HCT116 (cell line): Measurements from ENCODE around the gene FAM81A. TPM values are rescaled to one million over a fixed set of nuclear protein-coding genes. Genes with fewer than 3 reads are reported as not detected.
A peak's percentile ranks its signal among the peaks of the same experiment; 100 is the strongest.

Source experiments
- ATAC-seq: fragments of 200-7000 bp; cut with Tn5 transposase; 2 replicates; pipeline ENCODE4 v1.9.1; 2020; ENCODE audit warnings: mild to moderate bottlenecking, moderate library complexity
- BruUV-seq: library from RNA; stranded (reverse); fragments of 400-500 nt; replicated peaks from 2 replicates; lab custom pipeline; 2021; lab: Mats Ljungman, UMichigan
- CTCF ChIA-PET: fragments of 300-600 bp; sonication (Branson Sonifier 250); formaldehyde crosslinking; loops from one replicate; lab custom pipeline; 2021; ENCODE audit warnings: antibody characterized with exemption; lab: Charles Lee
- POLR2A ChIA-PET: fragments of 300-600, 350-600 bp; sonication (Branson Sonifier 250); formaldehyde crosslinking; loops from one replicate; lab custom pipeline; 2021; ENCODE audit warnings: antibody characterized with exemption; lab: Charles Lee
- RAD21 ChIA-PET, 2 experiments: fragments of 300-600 bp; sonication (Branson Sonifier 250); formaldehyde crosslinking; loops; one replicate each; lab custom pipeline; 2023; ENCODE audit warnings: low total read pairs in 2 of 2; ENCODE audit not compliant: uncharacterized antibody in 2 of 2, unreplicated experiment in 2 of 2, low non-redundant PET in 1 of 2; lab: Charles Lee
- DNase-seq: peaks from one replicate; pipeline ENCODE4 v3.0.0-alpha.2; 2010; ENCODE audit warnings: low read depth, low spot score
- H2AFZ ChIP-seq: fragments of 200-600 bp; shearing (Covaris generic), sonication (generic); 2 replicates; pipeline ENCODE4 v1.6.1; 2017; ENCODE audit warnings: low read depth, mixed run types, mixed read lengths, antibody characterized with exemption, low read length; ENCODE audit not compliant: poor library complexity, severe bottlenecking
- H3K27ac ChIP-seq: 2 replicates; pipeline ENCODE4 v1.5.1; 2012; ENCODE audit warnings: low read depth, low read length
- H3K27me3 ChIP-seq: fragments of 200-600 bp; sonication (generic); 2 replicates; pipeline ENCODE4 v1.6.1; 2016; ENCODE audit warnings: mixed run types, low read length, mixed read lengths; ENCODE audit not compliant: insufficient read depth
- H3K36me3 ChIP-seq, 2 experiments: fragments of 200-500 bp in 1 of 2; fragments of 200-600 bp in 1 of 2; sonication (Bioruptor generic) in 1 of 2; sonication (generic) in 1 of 2; 2 replicates each; pipeline versions ENCODE4 v1.5.1 to v1.6.1; 2014 to 2016; ENCODE audit warnings: low read length in 2 of 2, inconsistent platforms in 1 of 2, mixed read lengths in 1 of 2, mixed run types in 1 of 2; ENCODE audit not compliant: insufficient read depth in 2 of 2, control insufficient read depth in 1 of 2
- H3K4me1 ChIP-seq, 2 experiments: fragments of 200-600 bp in 1 of 2; sonication (generic) in 1 of 2; 2 replicates each; pipeline versions ENCODE4 v1.5.1 to v1.6.1; 2012 to 2017; ENCODE audit warnings: low read length in 2 of 2, inconsistent platforms in 1 of 2, mild to moderate bottlenecking in 1 of 2, mixed read lengths in 1 of 2, mixed run types in 1 of 2, moderate library complexity in 1 of 2; ENCODE audit not compliant: insufficient read depth in 2 of 2, control insufficient read depth in 1 of 2
- H3K4me2 ChIP-seq: fragments of 200-600 bp; sonication (generic); 2 replicates; pipeline ENCODE4 v1.6.1; 2017; ENCODE audit warnings: mixed run types, low read length, mixed read lengths
- H3K4me3 ChIP-seq, 2 experiments: fragments of 200-600 bp in 1 of 2; sonication (generic) in 1 of 2; replicated peaks in 1 of 2; 2 replicates each; pipeline ENCODE4 v1.5.1; 2011 to 2016; ENCODE audit warnings: low read length in 2 of 2, control low read depth in 1 of 2, low read depth in 1 of 2, mild to moderate bottlenecking in 1 of 2, mixed read lengths in 1 of 2, mixed run types in 1 of 2
- H3K79me2 ChIP-seq: fragments of 200-600 bp; sonication (generic); 2 replicates; pipeline ENCODE4 v1.6.1; 2017; ENCODE audit warnings: mild to moderate bottlenecking, mixed run types, low read length, moderate library complexity, mixed read lengths; ENCODE audit not compliant: insufficient read depth
- H3K9ac ChIP-seq: fragments of 200-600 bp; sonication (generic); 2 replicates; pipeline ENCODE4 v1.6.1; 2016; ENCODE audit warnings: low read length, mixed read lengths
- H3K9me2 ChIP-seq: fragments of 200-600 bp; sonication (generic), shearing (Covaris generic); 2 replicates; pipeline ENCODE4 v1.6.1; 2017; ENCODE audit warnings: mixed run types, mild to moderate bottlenecking, moderate library complexity; ENCODE audit not compliant: insufficient read depth
- H3K9me3 ChIP-seq, 2 experiments: fragments of 200-500 bp in 1 of 2; fragments of 200-600 bp in 1 of 2; sonication (Bioruptor generic) in 1 of 2; sonication (generic) in 1 of 2; 2 replicates each; pipeline ENCODE4 v1.6.1; 2014 to 2017; ENCODE audit warnings: low read length in 2 of 2, mixed read lengths in 2 of 2, inconsistent platforms in 1 of 2, low read depth in 1 of 2, mild to moderate bottlenecking in 1 of 2, mixed run types in 1 of 2, moderate library complexity in 1 of 2; ENCODE audit not compliant: control insufficient read depth in 1 of 2, insufficient read depth in 1 of 2
- H4K20me1 ChIP-seq: fragments of 200-600 bp; sonication (generic), shearing (Covaris generic); 2 replicates; pipeline ENCODE4 v1.6.1; 2017; ENCODE audit warnings: mixed run types, mild to moderate bottlenecking, moderate library complexity; ENCODE audit not compliant: insufficient read depth
- CBX3 ChIP-seq: IDR thresholded peaks from 2 replicates; pipeline ENCODE4 v1.6.1; 2012; ENCODE audit warnings: low read depth
- MAX ChIP-seq: IDR thresholded peaks from 2 replicates; pipeline ENCODE4 v1.6.1; 2012
- RAD21 ChIP-seq: IDR thresholded peaks from 2 replicates; pipeline ENCODE4 v1.6.1; 2012; ENCODE audit warnings: low read depth, mild to moderate bottlenecking
- SP1 ChIP-seq: IDR thresholded peaks from 2 replicates; pipeline ENCODE4 v1.6.1; 2012; ENCODE audit warnings: low read depth
- TCF7L2 ChIP-seq: IDR thresholded peaks from 2 replicates; pipeline ENCODE4 v1.7.0; 2011; ENCODE audit warnings: borderline replicate concordance, inconsistent platforms; ENCODE audit not compliant: insufficient read depth, insufficient read length; ENCODE audit errors: extremely low read depth
- intact Hi-C: fragments of 100-400 bp; cut with micrococcal nuclease; formaldehyde crosslinking; loops from 2 replicates; pipeline ENCODE4 v1.10.0; 2022
- total RNA-seq: library from RNA; stranded (reverse); gene quantifications from one replicate; pipeline ENCODE4 v1.2.1, GENCODE V29; 2021; ENCODE audit not compliant: unreplicated experiment
- TF ChIP-seq, protein P1 (sequence below): IDR thresholded peaks from 2 replicates; pipeline ENCODE4 v1.6.1; 2012; ENCODE audit warnings: low read depth
- TF ChIP-seq, protein P2 (sequence below), 3 experiments: fragments of 200-600 bp in 1 of 3; sonication (generic) in 1 of 3; IDR thresholded peaks in 2 of 3; conservative IDR thresholded peaks in 1 of 3; 2 replicates each; pipeline ENCODE4 v1.5.1; 2012 to 2017; ENCODE audit warnings: low read depth in 2 of 3, low read length in 2 of 3, antibody characterized with exemption in 1 of 3, borderline replicate concordance in 1 of 3, control low read depth in 1 of 3, mild to moderate bottlenecking in 1 of 3, mixed read lengths in 1 of 3, mixed run types in 1 of 3, moderate library complexity in 1 of 3; ENCODE audit not compliant: insufficient read depth in 1 of 3

The FAM81A gene
- total RNA-seq, 1 experiment from 2014 or later = 6.6 TPM

- TF ChIP-seq, protein P1, sequence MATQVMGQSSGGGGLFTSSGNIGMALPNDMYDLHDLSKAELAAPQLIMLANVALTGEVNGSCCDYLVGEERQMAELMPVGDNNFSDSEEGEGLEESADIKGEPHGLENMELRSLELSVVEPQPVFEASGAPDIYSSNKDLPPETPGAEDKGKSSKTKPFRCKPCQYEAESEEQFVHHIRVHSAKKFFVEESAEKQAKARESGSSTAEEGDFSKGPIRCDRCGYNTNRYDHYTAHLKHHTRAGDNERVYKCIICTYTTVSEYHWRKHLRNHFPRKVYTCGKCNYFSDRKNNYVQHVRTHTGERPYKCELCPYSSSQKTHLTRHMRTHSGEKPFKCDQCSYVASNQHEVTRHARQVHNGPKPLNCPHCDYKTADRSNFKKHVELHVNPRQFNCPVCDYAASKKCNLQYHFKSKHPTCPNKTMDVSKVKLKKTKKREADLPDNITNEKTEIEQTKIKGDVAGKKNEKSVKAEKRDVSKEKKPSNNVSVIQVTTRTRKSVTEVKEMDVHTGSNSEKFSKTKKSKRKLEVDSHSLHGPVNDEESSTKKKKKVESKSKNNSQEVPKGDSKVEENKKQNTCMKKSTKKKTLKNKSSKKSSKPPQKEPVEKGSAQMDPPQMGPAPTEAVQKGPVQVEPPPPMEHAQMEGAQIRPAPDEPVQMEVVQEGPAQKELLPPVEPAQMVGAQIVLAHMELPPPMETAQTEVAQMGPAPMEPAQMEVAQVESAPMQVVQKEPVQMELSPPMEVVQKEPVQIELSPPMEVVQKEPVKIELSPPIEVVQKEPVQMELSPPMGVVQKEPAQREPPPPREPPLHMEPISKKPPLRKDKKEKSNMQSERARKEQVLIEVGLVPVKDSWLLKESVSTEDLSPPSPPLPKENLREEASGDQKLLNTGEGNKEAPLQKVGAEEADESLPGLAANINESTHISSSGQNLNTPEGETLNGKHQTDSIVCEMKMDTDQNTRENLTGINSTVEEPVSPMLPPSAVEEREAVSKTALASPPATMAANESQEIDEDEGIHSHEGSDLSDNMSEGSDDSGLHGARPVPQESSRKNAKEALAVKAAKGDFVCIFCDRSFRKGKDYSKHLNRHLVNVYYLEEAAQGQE = no peak
- TF ChIP-seq, protein P2, sequence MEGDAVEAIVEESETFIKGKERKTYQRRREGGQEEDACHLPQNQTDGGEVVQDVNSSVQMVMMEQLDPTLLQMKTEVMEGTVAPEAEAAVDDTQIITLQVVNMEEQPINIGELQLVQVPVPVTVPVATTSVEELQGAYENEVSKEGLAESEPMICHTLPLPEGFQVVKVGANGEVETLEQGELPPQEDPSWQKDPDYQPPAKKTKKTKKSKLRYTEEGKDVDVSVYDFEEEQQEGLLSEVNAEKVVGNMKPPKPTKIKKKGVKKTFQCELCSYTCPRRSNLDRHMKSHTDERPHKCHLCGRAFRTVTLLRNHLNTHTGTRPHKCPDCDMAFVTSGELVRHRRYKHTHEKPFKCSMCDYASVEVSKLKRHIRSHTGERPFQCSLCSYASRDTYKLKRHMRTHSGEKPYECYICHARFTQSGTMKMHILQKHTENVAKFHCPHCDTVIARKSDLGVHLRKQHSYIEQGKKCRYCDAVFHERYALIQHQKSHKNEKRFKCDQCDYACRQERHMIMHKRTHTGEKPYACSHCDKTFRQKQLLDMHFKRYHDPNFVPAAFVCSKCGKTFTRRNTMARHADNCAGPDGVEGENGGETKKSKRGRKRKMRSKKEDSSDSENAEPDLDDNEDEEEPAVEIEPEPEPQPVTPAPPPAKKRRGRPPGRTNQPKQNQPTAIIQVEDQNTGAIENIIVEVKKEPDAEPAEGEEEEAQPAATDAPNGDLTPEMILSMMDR (IDR thresholded peaks at IDR 0.05 in 2 of 3, conservative IDR thresholded peaks at IDR 0.05 in 1 of 3; ENCODE audit: borderline replicate concordance in 1 of 3, insufficient read depth in 1 of 3, low read depth in 2 of 3, low read length in 2 of 3) = no peak
Measured at GRCh38 chr15:59453474-59454215, 15.7 kb downstream of the FAM81A start (continued).

GRCh38 chr15:59456114-59456513 lies 18.1 kb downstream of the FAM81A start:
- no peaks in the 10 kb centered on the region for H3K27me3 ChIP-seq
- BruUV-seq = no TSS peak
- 0 out of 4 replicates have a peak, but pooled peaks cover 0 to 2% of the 10 kb centered on the region in 2 experiments for H3K36me3 ChIP-seq
- peaks cover 9 to 14% of the 10 kb centered on the region in 2 experiments for H3K4me1 ChIP-seq
- no peaks in the 10 kb centered on the region for H3K9me2 ChIP-seq
- H3K9ac ChIP-seq = 0 out of 2 replicates have a peak overlapping the region, but pooled peaks have one; percentile 10
- POLR2A ChIA-PET = no interaction called here
- RAD21 ChIA-PET = no interaction called here
- H4K20me1 ChIP-seq = no peaks in the 10 kb centered on the region
- TF ChIP-seq RAD21 (no peak), MAX (peak; percentile 35; the same call in 1 of the 2 replicates), TCF7L2 (no peak), SP1 (peak; percentile 38; the same call in 1 of the 2 replicates), CBX3 (0 out of 2 replicates have a peak, but pooled peaks have one; percentile 17)
- peak overlapping the region; percentile 40 for H2AFZ ChIP-seq
- ATAC-seq (peak; percentile 77), DNase-seq (peak; percentile 8)
- H3K4me2 ChIP-seq = peak overlapping the region; percentile 53
- H3K9me3 ChIP-seq = no peaks in the 10 kb centered on the region; a peak in 1 of 4 replicates
- intact Hi-C loops = no loop called here
- no peaks in the 10 kb centered on the region for H3K79me2 ChIP-seq
- CTCF ChIA-PET = no interaction called here
- no peak overlapping the region for H3K4me3 ChIP-seq
- H3K27ac ChIP-seq = no peak overlapping the region
